Neural cell (in vitro differentiated cells): ENCODE results near the gene YWHAG.

Experiments used
- CTCF ChIP-seq: fragments of 450-650 bp; IDR thresholded peaks from 2 replicates; pipeline ENCODE4 v1.5.1; 2014; ENCODE audit warnings: antibody characterized with exemption, mild to moderate bottlenecking, moderate library complexity; ENCODE audit not compliant: poor library complexity, severe bottlenecking
- EZH2 ChIP-seq: fragments of 200-600, 300-800 bp; shearing (Covaris generic), sonication (generic); IDR thresholded peaks from 2 replicates; pipeline ENCODE4 v1.6.1; 2014; ENCODE audit warnings: antibody characterized with exemption, low read length, borderline replicate concordance, mild to moderate bottlenecking; ENCODE audit not compliant: insufficient read depth, poor library complexity, severe bottlenecking
- MXI1 ChIP-seq: fragments of 450-650 bp; conservative IDR thresholded peaks from 2 replicates; pipeline ENCODE4 v1.6.1; 2014; ENCODE audit warnings: antibody characterized with exemption, mild to moderate bottlenecking; ENCODE audit not compliant: poor library complexity, severe bottlenecking
- POLR2AphosphoS5 ChIP-seq: IDR thresholded peaks from 2 replicates; pipeline ENCODE4 v1.6.1; 2012

- TF ChIP-seq EZH2 (no peak), CTCF (no peak), MXI1 (no peak), POLR2AphosphoS5 (no peak)
Measured at GRCh38 chr7:76400248-76400647, 41.5 kb upstream of the YWHAG start.
